IMR-90 (cell line): Measurements from ENCODE around the gene CDH23. TPM values are rescaled to one million over a fixed set of nuclear protein-coding genes. Genes with fewer than 3 reads are reported as not detected.

ENCODE experiments used
- ATAC-seq: fragments of 200-7000 bp; cut with Tn5 transposase; 2 replicates; pipeline ENCODE4 v1.9.1; 2020; ENCODE audit warnings: low read depth, mild to moderate bottlenecking, moderate library complexity
- BruUV-seq: library from RNA; stranded (reverse); fragments of 400-500 nt; replicated peaks from 2 replicates; lab custom pipeline; 2021; lab: Mats Ljungman, UMichigan
- CTCF ChIA-PET: fragments of 300-600 bp; formaldehyde crosslinking; extraction: SDS; loops from one replicate; lab custom pipeline; 2021; ENCODE audit warnings: antibody characterized with exemption; lab: Yijun Ruan, JAX
- POLR2A ChIA-PET: fragments of 300-600 bp; sonication (Branson Sonifier 250); formaldehyde crosslinking; loops from one replicate; lab custom pipeline; 2022; ENCODE audit warnings: antibody characterized with exemption; ENCODE audit not compliant: unreplicated experiment; lab: Charles Lee
- DNase-seq: peaks from one replicate; pipeline ENCODE4 v3.0.0; 2013
- H2AFZ ChIP-seq: replicated peaks from 2 replicates; pipeline ENCODE3; 2013; ENCODE audit warnings: low read length, mild to moderate bottlenecking; ENCODE audit not compliant: poor library complexity
- H2AK5ac ChIP-seq: 2 replicates; pipeline ENCODE4 v1.6.1; 2013; ENCODE audit warnings: low read depth, low read length, inconsistent platforms
- H2AK9ac ChIP-seq: replicated peaks from 2 replicates; pipeline ENCODE3; 2013; ENCODE audit warnings: mild to moderate bottlenecking, low read depth, low read length, moderate library complexity; ENCODE audit not compliant: poor library complexity
- H2BK120ac ChIP-seq: 2 replicates; pipeline ENCODE4 v1.6.1; 2013; ENCODE audit warnings: low read depth, low read length, inconsistent platforms
- H2BK15ac ChIP-seq: 3 replicates; pipeline ENCODE4 v1.6.1; 2013; ENCODE audit warnings: low read depth, low read length, inconsistent platforms
- H2BK20ac ChIP-seq: 2 replicates; pipeline ENCODE4 v1.6.1; 2013; ENCODE audit warnings: low read depth, mild to moderate bottlenecking, inconsistent platforms, low read length, moderate library complexity
- H2BK5ac ChIP-seq: 2 replicates; pipeline ENCODE4 v1.6.1; 2013; ENCODE audit warnings: mild to moderate bottlenecking, low read depth, low read length, inconsistent platforms; ENCODE audit not compliant: poor library complexity, severe bottlenecking
- H3K14ac ChIP-seq: replicated peaks from 2 replicates; pipeline ENCODE4 v1.6.1; 2013; ENCODE audit warnings: low read depth, low read length, inconsistent platforms
- H3K18ac ChIP-seq: 2 replicates; pipeline ENCODE4 v1.6.1; 2013; ENCODE audit warnings: low read depth, low read length, control low read depth
- H3K23ac ChIP-seq: 2 replicates; pipeline ENCODE4 v1.6.1; 2013; ENCODE audit warnings: low read depth, low read length, inconsistent platforms
- H3K27ac ChIP-seq: 2 replicates; pipeline ENCODE4 v1.5.1; 2013; ENCODE audit warnings: mild to moderate bottlenecking, control low read depth, low read length; ENCODE audit not compliant: insufficient read depth
- H3K27me3 ChIP-seq: 2 replicates; pipeline ENCODE4 v1.6.1; 2013; ENCODE audit warnings: low read length; ENCODE audit not compliant: control insufficient read depth, insufficient read depth
- H3K36me3 ChIP-seq: 2 replicates; pipeline ENCODE4 v1.6.1; 2013; ENCODE audit warnings: low read length, mixed read lengths; ENCODE audit not compliant: control insufficient read depth, insufficient read depth
- H3K4ac ChIP-seq: 2 replicates; pipeline ENCODE4 v1.6.1; 2013; ENCODE audit warnings: low read depth, low read length, inconsistent platforms
- H3K4me1 ChIP-seq: 2 replicates; pipeline ENCODE4 v1.6.1; 2013; ENCODE audit warnings: low read length, mixed read lengths; ENCODE audit not compliant: control insufficient read depth, insufficient read depth
- H3K4me2 ChIP-seq: 2 replicates; pipeline ENCODE4 v1.6.1; 2013; ENCODE audit warnings: low read depth, mild to moderate bottlenecking, control low read depth, low read length, moderate library complexity
- H3K4me3 ChIP-seq: 2 replicates; pipeline ENCODE4 v1.5.1; 2013; ENCODE audit warnings: low read depth, mild to moderate bottlenecking, control low read depth, low read length, moderate library complexity; ENCODE audit not compliant: insufficient read depth
- H3K56ac ChIP-seq: 2 replicates; pipeline ENCODE4 v1.6.1; 2013; ENCODE audit warnings: low read length, inconsistent platforms; ENCODE audit not compliant: insufficient read depth; ENCODE audit errors: extremely low read depth
- H3K79me1 ChIP-seq, 2 experiments: 2 replicates each; pipeline ENCODE4 v1.6.1; 2013; ENCODE audit warnings: low read length in 2 of 2, inconsistent platforms in 1 of 2, low read depth in 1 of 2
- H3K9ac ChIP-seq: 2 replicates; pipeline ENCODE4 v1.6.1; 2013; ENCODE audit warnings: low read depth, low read length, control low read depth
- H3K9me1 ChIP-seq: 2 replicates; pipeline ENCODE4 v1.6.1; 2013; ENCODE audit warnings: low read length, inconsistent platforms; ENCODE audit not compliant: insufficient read depth
- H3K9me3 ChIP-seq: 2 replicates; pipeline ENCODE4 v1.6.1; 2013; ENCODE audit warnings: low read length; ENCODE audit not compliant: control insufficient read depth, insufficient read depth
- H4K20me1 ChIP-seq: 2 replicates; pipeline ENCODE4 v1.6.1; 2013; ENCODE audit warnings: low read length, inconsistent platforms; ENCODE audit not compliant: insufficient read depth
- H4K5ac ChIP-seq: 2 replicates; pipeline ENCODE4 v1.6.1; 2013; ENCODE audit warnings: mild to moderate bottlenecking, low read depth, low read length, control low read depth
- H4K8ac ChIP-seq, 2 experiments: 2 replicates each; pipeline ENCODE4 v1.6.1; 2013; ENCODE audit warnings: low read depth in 2 of 2, low read length in 2 of 2, control low read depth in 1 of 2, inconsistent platforms in 1 of 2
- H4K91ac ChIP-seq: 2 replicates; pipeline ENCODE4 v1.6.1; 2013; ENCODE audit warnings: low read depth, low read length, inconsistent platforms; ENCODE audit not compliant: insufficient read depth
- BHLHE40 ChIP-seq: fragments of 150-350 bp; IDR thresholded peaks from 2 replicates; pipeline ENCODE4 v1.6.1; 2016; ENCODE audit warnings: mild to moderate bottlenecking, low read depth, low read length
- CEBPB ChIP-seq: IDR thresholded peaks from 2 replicates; pipeline ENCODE4 v1.6.1; 2012; ENCODE audit warnings: low read depth, low read length, improper control_type of control experiment
- CHD1 ChIP-seq: IDR thresholded peaks from 2 replicates; pipeline ENCODE4 v1.6.1; 2012; ENCODE audit warnings: low read depth, low read length, improper control_type of control experiment
- CTCF ChIP-seq: conservative IDR thresholded peaks from 2 replicates; pipeline ENCODE4 v1.5.1; 2012; ENCODE audit warnings: mild to moderate bottlenecking, low read depth, low read length, improper control_type of control experiment
- FOS ChIP-seq: fragments of 150-350 bp; IDR thresholded peaks from 2 replicates; pipeline ENCODE4 v1.6.1; 2016; ENCODE audit warnings: low read depth, low read length
- MAFK ChIP-seq: IDR thresholded peaks from 2 replicates; pipeline ENCODE4 v1.6.1; 2012; ENCODE audit warnings: low read depth, low read length, improper control_type of control experiment
- MAZ ChIP-seq: IDR thresholded peaks from 2 replicates; pipeline ENCODE4 v1.6.1; 2012; ENCODE audit warnings: low read depth, mild to moderate bottlenecking, low read length, improper control_type of control experiment, moderate library complexity, borderline replicate concordance
- MXI1 ChIP-seq: IDR thresholded peaks from 2 replicates; pipeline ENCODE4 v1.6.1; 2012; ENCODE audit warnings: low read depth, mild to moderate bottlenecking, low read length, moderate library complexity, borderline replicate concordance
- NFE2L2 ChIP-seq: fragments of 150-350 bp; IDR thresholded peaks from 2 replicates; pipeline ENCODE4 v1.6.1; 2016; ENCODE audit warnings: low read depth, mild to moderate bottlenecking, low read length
- POLR2A ChIP-seq: IDR thresholded peaks from 2 replicates; pipeline ENCODE4 v1.6.1; 2012; ENCODE audit warnings: mild to moderate bottlenecking, low read depth, low read length
- RAD21 ChIP-seq: IDR thresholded peaks from 2 replicates; pipeline ENCODE4 v1.6.1; 2012; ENCODE audit warnings: low read length, improper control_type of control experiment
- RCOR1 ChIP-seq: IDR thresholded peaks from 2 replicates; pipeline ENCODE4 v1.6.1; 2012; ENCODE audit warnings: mild to moderate bottlenecking, low read length, improper control_type of control experiment; ENCODE audit not compliant: insufficient replicate concordance
- RFX5 ChIP-seq: IDR thresholded peaks from 2 replicates; pipeline ENCODE4 v1.8.0; 2012; ENCODE audit warnings: low read depth, mild to moderate bottlenecking, low read length, moderate library complexity
- SMC3 ChIP-seq: fragments of 150-350 bp; IDR thresholded peaks from 2 replicates; pipeline ENCODE4 v1.6.1; 2016; ENCODE audit warnings: low read depth, mild to moderate bottlenecking, antibody characterized with exemption, low read length, moderate library complexity
- USF2 ChIP-seq: fragments of 150-350 bp; IDR thresholded peaks from 2 replicates; pipeline ENCODE4 v1.6.1; 2017; ENCODE audit warnings: mild to moderate bottlenecking, antibody characterized with exemption, low read length, low read depth
- WGBS, 2 experiments: methylation state at CpG; one replicate each; pipeline versions ENCODE4 v1.1.5 to v1.1.7; 2013; ENCODE audit warnings: missing lambda C conversion rate in 2 of 2; ENCODE audit not compliant: insufficient read length in 1 of 2; ENCODE audit errors: extremely low coverage in 2 of 2; 5-methylcytosine and 5-hydroxymethylcytosine counted together
- dilution Hi-C: fragments of 300-500 bp; cut with HindIII; formaldehyde crosslinking; loops from one replicate; pipeline ENCODE4 v1.14.3; 2018; ENCODE audit warnings: low sequenced_read_pairs; ENCODE audit not compliant: unreplicated experiment
- in situ Hi-C: fragments of 300-500 bp; cut with MboI; formaldehyde crosslinking; loops from 3 replicates; pipeline ENCODE4 v1.14.3; 2019; ENCODE audit warnings: low sequenced_read_pairs, inconsistent platforms, mixed read lengths
- intact Hi-C: fragments of 100-400 bp; cut with micrococcal nuclease; formaldehyde crosslinking; loops from 2 replicates; pipeline ENCODE4 v1.10.0; 2022
- polyA plus RNA-seq, 3 experiments: library from polyadenylated mRNA; depleted of rRNA; stranded (reverse); fragments of >200 nt; gene quantifications; 2 replicates each; pipeline ENCODE4 v1.2.3, GENCODE V29; 2012; ENCODE audit warnings: low replicate concordance in 1 of 3
- total RNA-seq: library from RNA; depleted of rRNA; stranded (reverse); fragments of >200 nt; gene quantifications from 2 replicates; pipeline ENCODE4 v1.2.3, GENCODE V29; 2012
- TF ChIP-seq, protein P1 (sequence below): fragments of 150-350 bp; IDR thresholded peaks from 2 replicates; pipeline ENCODE4 v1.6.1; 2016; ENCODE audit warnings: low read depth, mild to moderate bottlenecking, low read length, moderate library complexity, borderline replicate concordance

Gene CDH23
- total and polyA plus RNA-seq, 2 of the 4 experiments (the other 2 are of a cell fraction), result under 0.01 to 0.03 TPM

DNA sequence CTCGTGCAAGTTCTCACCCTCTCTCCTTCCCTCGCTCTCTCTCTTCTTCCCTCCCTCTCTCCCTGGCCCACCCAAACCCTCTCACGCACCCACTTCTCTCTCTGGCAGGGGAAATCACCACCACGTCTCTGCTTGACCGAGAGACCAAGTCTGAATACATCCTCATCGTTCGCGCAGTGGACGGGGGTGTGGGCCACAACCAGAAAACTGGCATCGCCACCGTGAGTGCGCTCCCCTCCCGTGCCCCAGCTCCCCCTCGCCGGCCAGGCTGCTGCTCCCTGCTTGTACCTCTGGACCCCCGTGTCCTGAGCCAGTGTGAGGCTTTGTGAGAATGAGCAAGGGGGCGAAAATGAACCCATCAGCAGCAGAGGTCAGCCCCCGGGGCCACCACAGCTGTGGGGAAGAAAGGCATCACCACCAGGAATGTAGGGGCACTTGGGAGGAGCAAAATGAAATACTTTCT is 297.4 kb downstream of the CDH23 start:
- Histone ChIP-seq H4K91ac (no peak overlapping the region), H3K14ac (no peak overlapping the region), H3K9me1 (no peaks in the 10 kb centered on the region), H3K36me3 (no peaks in the 10 kb centered on the region), H2AK5ac (no peak overlapping the region), H2AK9ac (no peak overlapping the region), H2BK120ac (no peak overlapping the region), H3K23ac (no peak overlapping the region), H4K8ac (no peak overlapping the region), H3K4me2 (no peak overlapping the region), H3K4ac (no peak overlapping the region), H3K27ac (no peak overlapping the region), H3K9ac (no peak overlapping the region), H4K20me1 (no peaks in the 10 kb centered on the region), H2BK5ac (no peak overlapping the region), H2AFZ (no peak overlapping the region), H3K79me1 (no peaks in the 10 kb centered on the region), H4K5ac (no peak overlapping the region), H2BK15ac (no peak overlapping the region), H3K18ac (no peak overlapping the region), H3K56ac (no peak overlapping the region), H3K27me3 (peaks cover 15% of the 10 kb centered on the region; the same call in 1 of the 2 replicates), H2BK20ac (no peak overlapping the region), H3K4me3 (no peak overlapping the region), H3K9me3 (no peaks in the 10 kb centered on the region), H3K4me1 (no peaks in the 10 kb centered on the region)
- ChIA-PET POLR2A (no interaction called here), CTCF (no interaction called here)
- intact Hi-C loops (no loop called here), dilution Hi-C loops (no loop called here), in situ Hi-C loops (no loop called here)
- no peak for ATAC-seq
- no TSS peak for BruUV-seq
- TF ChIP-seq NFE2L2 (no peak), MXI1 (no peak), MAFK (no peak), MAZ (no peak), CEBPB (no peak), CTCF (no peak), SMC3 (no peak), RAD21 (no peak), CHD1 (no peak), FOS (no peak), RFX5 (no peak), BHLHE40 (no peak), USF2 (no peak), POLR2A (no peak), RCOR1 (no peak)
- TF ChIP-seq, protein P1, sequence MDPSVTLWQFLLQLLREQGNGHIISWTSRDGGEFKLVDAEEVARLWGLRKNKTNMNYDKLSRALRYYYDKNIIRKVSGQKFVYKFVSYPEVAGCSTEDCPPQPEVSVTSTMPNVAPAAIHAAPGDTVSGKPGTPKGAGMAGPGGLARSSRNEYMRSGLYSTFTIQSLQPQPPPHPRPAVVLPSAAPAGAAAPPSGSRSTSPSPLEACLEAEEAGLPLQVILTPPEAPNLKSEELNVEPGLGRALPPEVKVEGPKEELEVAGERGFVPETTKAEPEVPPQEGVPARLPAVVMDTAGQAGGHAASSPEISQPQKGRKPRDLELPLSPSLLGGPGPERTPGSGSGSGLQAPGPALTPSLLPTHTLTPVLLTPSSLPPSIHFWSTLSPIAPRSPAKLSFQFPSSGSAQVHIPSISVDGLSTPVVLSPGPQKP, result no peak
- no peak for DNase-seq
- WGBS, 2 experiments, result 87% methylated on average over 3 of the region's 18 CpGs; no CpG with 5 or more reads in 1 of the 2 experiments
